ENCODE results near the gene SMIM45.

The SMIM45 gene

GRCh38 chr22:41913842-41914534 is 38.0 kb upstream of the SMIM45 start:
- H3K27me3 ChIP-seq = peaks cover 36% of the 10 kb centered on the region
- no peak for DNase-seq
- intact Hi-C loops (cut with DNase I) = no loop called here
- no peaks in the 10 kb centered on the region for H3K9me3 ChIP-seq
- no peak for TF ChIP-seq POLR2A (IDR thresholded peaks at IDR 0.05)
- TF ChIP-seq, protein P1, sequence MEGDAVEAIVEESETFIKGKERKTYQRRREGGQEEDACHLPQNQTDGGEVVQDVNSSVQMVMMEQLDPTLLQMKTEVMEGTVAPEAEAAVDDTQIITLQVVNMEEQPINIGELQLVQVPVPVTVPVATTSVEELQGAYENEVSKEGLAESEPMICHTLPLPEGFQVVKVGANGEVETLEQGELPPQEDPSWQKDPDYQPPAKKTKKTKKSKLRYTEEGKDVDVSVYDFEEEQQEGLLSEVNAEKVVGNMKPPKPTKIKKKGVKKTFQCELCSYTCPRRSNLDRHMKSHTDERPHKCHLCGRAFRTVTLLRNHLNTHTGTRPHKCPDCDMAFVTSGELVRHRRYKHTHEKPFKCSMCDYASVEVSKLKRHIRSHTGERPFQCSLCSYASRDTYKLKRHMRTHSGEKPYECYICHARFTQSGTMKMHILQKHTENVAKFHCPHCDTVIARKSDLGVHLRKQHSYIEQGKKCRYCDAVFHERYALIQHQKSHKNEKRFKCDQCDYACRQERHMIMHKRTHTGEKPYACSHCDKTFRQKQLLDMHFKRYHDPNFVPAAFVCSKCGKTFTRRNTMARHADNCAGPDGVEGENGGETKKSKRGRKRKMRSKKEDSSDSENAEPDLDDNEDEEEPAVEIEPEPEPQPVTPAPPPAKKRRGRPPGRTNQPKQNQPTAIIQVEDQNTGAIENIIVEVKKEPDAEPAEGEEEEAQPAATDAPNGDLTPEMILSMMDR (IDR thresholded peaks at IDR 0.05) = no peak
- H3K4me1 ChIP-seq = peaks cover 13 to 37% of the 10 kb centered on the region in 2 donors
- no peak overlapping the region for H3K27ac ChIP-seq
- 2 to 4% methylated on average over 14 to 38 of the region's 79 CpGs for WGBS, 2 donors
- H3K4me3 ChIP-seq (replicated peaks in 1 of 3) = no peak overlapping the region
- H3K36me3 ChIP-seq = no peaks in the 10 kb centered on the region

- intact Hi-C loops (cut with DNase I) = no loop called here
- Histone ChIP-seq H3K4me1 (peaks cover 18 to 42% of the 10 kb centered on the region in 2 donors), H3K27ac (no peak overlapping the region), H3K36me3 (no peaks in the 10 kb centered on the region), H3K4me3 (replicated peaks in 1 of 3) (peak overlapping the region in 1 of 3 donors; percentile 26), H3K9me3 (no peaks in the 10 kb centered on the region), H3K27me3 (peaks cover 36% of the 10 kb centered on the region)
- 3% methylated on average over 39 of the region's 67 CpGs; no CpG with 5 or more reads in 1 of the 2 donors for WGBS, 2 donors
- TF ChIP-seq POLR2A (IDR thresholded peaks at IDR 0.05) = no peak
- no peak for DNase-seq
Observed at GRCh38 chr22:41914611-41915034, 37.3 kb upstream of the SMIM45 start.

GRCh38 chr22:41915035-41915785 is 36.7 kb upstream of the SMIM45 start, which contains the start of gene SHISA8:
Gene SHISA8 (minus strand): TSS chr22:41915074. CDS start chr22:41914667, 407 bp downstream.
- 0 to 15% methylated on average over 6 to 21 of the region's 63 CpGs for WGBS, 2 donors
- intact Hi-C loops (cut with DNase I) = no loop called here
- no peak for TF ChIP-seq POLR2A (IDR thresholded peaks at IDR 0.05)
- Histone ChIP-seq H3K36me3 (no peaks in the 10 kb centered on the region), H3K4me3 (replicated peaks in 1 of 3) (peak within 1 kb of the TSS in 1 of 3 donors; percentile 26), H3K27ac (no peak within 1 kb of the TSS), H3K27me3 (peaks cover 36% of the 10 kb centered on the region), H3K9me3 (no peaks in the 10 kb centered on the region), H3K4me1 (peaks cover 18 to 42% of the 10 kb centered on the region in 2 donors)
- peak; percentile 28 to 35 for DNase-seq

- TF ChIP-seq, protein P1 (IDR thresholded peaks at IDR 0.05) = no peak
- no peak for TF ChIP-seq POLR2A (IDR thresholded peaks at IDR 0.05)
- H3K27me3 ChIP-seq = peaks cover 32% of the 10 kb centered on the region
- no peaks in the 10 kb centered on the region for H3K36me3 ChIP-seq
- no peak for DNase-seq
- H3K27ac ChIP-seq = no peak overlapping the region
- 51 to 54% methylated on average over 9 to 11 of the region's 11 CpGs for WGBS, 2 donors
- intact Hi-C loops (cut with DNase I) = no loop called here
- H3K4me1 ChIP-seq = peaks cover 13 to 34% of the 10 kb centered on the region in 2 donors
- H3K9me3 ChIP-seq = no peaks in the 10 kb centered on the region
- H3K4me3 ChIP-seq (replicated peaks in 1 of 3) = no peak overlapping the region
Observed at GRCh38 chr22:41915786-41916493, 36.0 kb upstream of the SMIM45 start.

- no peak overlapping the region for H3K27ac ChIP-seq
- no peak for DNase-seq
- intact Hi-C loops (cut with DNase I) = no loop called here
- 57 to 67% methylated on average over 10 of the region's 10 CpGs for WGBS, 2 donors
- H3K4me1 ChIP-seq = peaks cover 10 to 30% of the 10 kb centered on the region in 2 donors
- no peak for TF ChIP-seq POLR2A (IDR thresholded peaks at IDR 0.05)
- TF ChIP-seq, protein P1 (IDR thresholded peaks at IDR 0.05) = no peak
- H3K4me3 ChIP-seq (replicated peaks in 1 of 3) = no peak overlapping the region
- no peaks in the 10 kb centered on the region for H3K9me3 ChIP-seq
- no peaks in the 10 kb centered on the region for H3K36me3 ChIP-seq
- H3K27me3 ChIP-seq = peaks cover 23% of the 10 kb centered on the region
Observed at GRCh38 chr22:41916745-41917358, 35.1 kb upstream of the SMIM45 start.
